ENCODE data around the gene AVP. TPM values are rescaled to one million over a fixed set of nuclear protein-coding genes. Genes with fewer than 3 reads are reported as not detected.

Gene AVP
- total and polyA plus RNA-seq, 4 donors, result 2.5 TPM; not detected in 3

DNA sequence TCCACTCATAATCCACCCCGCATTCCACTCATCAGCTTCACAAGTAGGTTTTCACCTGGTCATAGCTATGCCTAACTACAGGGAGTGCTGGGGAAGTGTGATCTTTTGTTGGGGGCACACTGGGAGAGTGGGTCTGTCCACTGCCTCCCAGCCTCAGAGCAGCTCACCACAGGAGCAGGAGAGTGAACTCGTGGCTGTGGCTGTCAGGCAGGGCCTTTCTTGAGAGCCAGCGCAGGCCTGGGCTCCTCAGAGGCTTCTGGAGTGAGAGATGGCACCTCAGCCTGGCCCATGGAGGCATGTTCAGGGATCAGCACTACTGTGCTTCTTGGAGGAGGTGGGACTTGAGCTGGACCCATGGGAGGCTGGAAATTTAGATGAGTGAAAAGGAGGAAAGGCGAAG, 45.1 kb downstream of the AVP start:
- Histone ChIP-seq H3K4me1 (ENCODE audit: control insufficient read depth in 4 of 4, insufficient read depth in 4 of 4, low read length in 3 of 4) (peaks cover 5 to 32% (median 20%) of the 10 kb centered on the region in 4 donors), H3K9ac (ENCODE audit: low read depth in 1 of 2, low read length in 2 of 2) (no peak overlapping the region), H3K9me3 (ENCODE audit: control insufficient read depth in 4 of 4, low read length in 3 of 4) (no peaks in the 10 kb centered on the region), H3K4me3 (ENCODE audit: low read depth in 1 of 3, low read length in 3 of 3) (no peak overlapping the region), H3K27ac (ENCODE audit: low read depth in 1 of 2, low read length in 2 of 2) (no peak overlapping the region), H3K36me3 (ENCODE audit: control insufficient read depth in 4 of 4, insufficient read depth in 3 of 4, low read depth in 1 of 4, low read length in 3 of 4) (peaks cover 0 to 25% (median 17%) of the 10 kb centered on the region in 4 donors), H3K27me3 (ENCODE audit: control insufficient read depth in 4 of 4, insufficient read depth in 4 of 4, low read length in 3 of 4) (no peaks in the 10 kb centered on the region)
- DNase-seq (ENCODE audit: low spot score), result no peak
- TF ChIP-seq FOXA1 (IDR thresholded peaks at IDR 0.05) (no peak), EGR1 (IDR thresholded peaks at IDR 0.05; ENCODE audit: low read depth in 2 of 2) (no peak), HNF4G (IDR thresholded peaks at IDR 0.05) (no peak), HNF4A (conservative IDR thresholded peaks at IDR 0.05) (no peak), SP1 (IDR thresholded peaks at IDR 0.05) (no peak), JUND (IDR thresholded peaks at IDR 0.05) (no peak), TAF1 (conservative IDR thresholded peaks at IDR 0.05) (no peak), RAD21 (IDR thresholded peaks at IDR 0.05) (no peak), FOXA2 (IDR thresholded peaks at IDR 0.05) (no peak), YY1 (IDR thresholded peaks at IDR 0.05) (no peak), RXRA (IDR thresholded peaks at IDR 0.05) (no peak), NR2F2 (IDR thresholded peaks at IDR 0.05) (no peak)
- TF ChIP-seq, protein P1, sequence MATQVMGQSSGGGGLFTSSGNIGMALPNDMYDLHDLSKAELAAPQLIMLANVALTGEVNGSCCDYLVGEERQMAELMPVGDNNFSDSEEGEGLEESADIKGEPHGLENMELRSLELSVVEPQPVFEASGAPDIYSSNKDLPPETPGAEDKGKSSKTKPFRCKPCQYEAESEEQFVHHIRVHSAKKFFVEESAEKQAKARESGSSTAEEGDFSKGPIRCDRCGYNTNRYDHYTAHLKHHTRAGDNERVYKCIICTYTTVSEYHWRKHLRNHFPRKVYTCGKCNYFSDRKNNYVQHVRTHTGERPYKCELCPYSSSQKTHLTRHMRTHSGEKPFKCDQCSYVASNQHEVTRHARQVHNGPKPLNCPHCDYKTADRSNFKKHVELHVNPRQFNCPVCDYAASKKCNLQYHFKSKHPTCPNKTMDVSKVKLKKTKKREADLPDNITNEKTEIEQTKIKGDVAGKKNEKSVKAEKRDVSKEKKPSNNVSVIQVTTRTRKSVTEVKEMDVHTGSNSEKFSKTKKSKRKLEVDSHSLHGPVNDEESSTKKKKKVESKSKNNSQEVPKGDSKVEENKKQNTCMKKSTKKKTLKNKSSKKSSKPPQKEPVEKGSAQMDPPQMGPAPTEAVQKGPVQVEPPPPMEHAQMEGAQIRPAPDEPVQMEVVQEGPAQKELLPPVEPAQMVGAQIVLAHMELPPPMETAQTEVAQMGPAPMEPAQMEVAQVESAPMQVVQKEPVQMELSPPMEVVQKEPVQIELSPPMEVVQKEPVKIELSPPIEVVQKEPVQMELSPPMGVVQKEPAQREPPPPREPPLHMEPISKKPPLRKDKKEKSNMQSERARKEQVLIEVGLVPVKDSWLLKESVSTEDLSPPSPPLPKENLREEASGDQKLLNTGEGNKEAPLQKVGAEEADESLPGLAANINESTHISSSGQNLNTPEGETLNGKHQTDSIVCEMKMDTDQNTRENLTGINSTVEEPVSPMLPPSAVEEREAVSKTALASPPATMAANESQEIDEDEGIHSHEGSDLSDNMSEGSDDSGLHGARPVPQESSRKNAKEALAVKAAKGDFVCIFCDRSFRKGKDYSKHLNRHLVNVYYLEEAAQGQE (IDR thresholded peaks at IDR 0.05), result no peak
- TF ChIP-seq, protein P2, sequence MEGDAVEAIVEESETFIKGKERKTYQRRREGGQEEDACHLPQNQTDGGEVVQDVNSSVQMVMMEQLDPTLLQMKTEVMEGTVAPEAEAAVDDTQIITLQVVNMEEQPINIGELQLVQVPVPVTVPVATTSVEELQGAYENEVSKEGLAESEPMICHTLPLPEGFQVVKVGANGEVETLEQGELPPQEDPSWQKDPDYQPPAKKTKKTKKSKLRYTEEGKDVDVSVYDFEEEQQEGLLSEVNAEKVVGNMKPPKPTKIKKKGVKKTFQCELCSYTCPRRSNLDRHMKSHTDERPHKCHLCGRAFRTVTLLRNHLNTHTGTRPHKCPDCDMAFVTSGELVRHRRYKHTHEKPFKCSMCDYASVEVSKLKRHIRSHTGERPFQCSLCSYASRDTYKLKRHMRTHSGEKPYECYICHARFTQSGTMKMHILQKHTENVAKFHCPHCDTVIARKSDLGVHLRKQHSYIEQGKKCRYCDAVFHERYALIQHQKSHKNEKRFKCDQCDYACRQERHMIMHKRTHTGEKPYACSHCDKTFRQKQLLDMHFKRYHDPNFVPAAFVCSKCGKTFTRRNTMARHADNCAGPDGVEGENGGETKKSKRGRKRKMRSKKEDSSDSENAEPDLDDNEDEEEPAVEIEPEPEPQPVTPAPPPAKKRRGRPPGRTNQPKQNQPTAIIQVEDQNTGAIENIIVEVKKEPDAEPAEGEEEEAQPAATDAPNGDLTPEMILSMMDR (IDR thresholded peaks at IDR 0.05; ENCODE audit: low read depth, low read length, missing input control), result no peak
- TF ChIP-seq, protein P3, sequence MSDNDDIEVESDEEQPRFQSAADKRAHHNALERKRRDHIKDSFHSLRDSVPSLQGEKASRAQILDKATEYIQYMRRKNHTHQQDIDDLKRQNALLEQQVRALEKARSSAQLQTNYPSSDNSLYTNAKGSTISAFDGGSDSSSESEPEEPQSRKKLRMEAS (IDR thresholded peaks at IDR 0.05), result no peak
- TF ChIP-seq, protein P4, sequence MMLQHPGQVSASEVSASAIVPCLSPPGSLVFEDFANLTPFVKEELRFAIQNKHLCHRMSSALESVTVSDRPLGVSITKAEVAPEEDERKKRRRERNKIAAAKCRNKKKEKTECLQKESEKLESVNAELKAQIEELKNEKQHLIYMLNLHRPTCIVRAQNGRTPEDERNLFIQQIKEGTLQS (IDR thresholded peaks at IDR 0.05), result no peak
- WGBS, result 95% methylated on average over 4 of the region's 4 CpGs

DNA sequence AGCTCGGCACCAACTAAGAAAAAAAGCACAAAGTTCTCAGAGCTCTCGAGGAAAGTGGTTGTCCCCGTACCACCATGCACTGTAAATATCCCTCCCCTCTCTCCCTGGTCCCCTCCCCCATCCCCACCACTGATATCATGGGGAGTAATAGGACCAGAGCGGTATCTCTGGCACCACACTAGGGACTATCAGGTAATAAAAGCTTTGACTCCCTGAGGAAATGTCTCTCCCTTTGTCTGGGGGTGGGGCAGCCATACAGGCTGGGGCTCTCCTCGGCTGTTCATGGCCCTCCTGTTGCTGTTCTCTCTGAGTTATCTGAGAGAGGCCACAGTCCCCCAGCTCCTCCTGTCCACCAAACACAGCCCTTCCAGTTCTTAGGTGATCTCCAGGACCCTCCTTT, 46.1 kb downstream of the AVP start:
- no peak overlapping the region for H3K9ac ChIP-seq (ENCODE audit: low read depth in 1 of 2, low read length in 2 of 2)
- peaks cover 0 to 25% (median 17%) of the 10 kb centered on the region in 4 donors for H3K36me3 ChIP-seq (ENCODE audit: control insufficient read depth in 4 of 4, insufficient read depth in 3 of 4, low read depth in 1 of 4, low read length in 3 of 4)
- no peak for TF ChIP-seq TAF1 (conservative IDR thresholded peaks at IDR 0.05)
- no peak for TF ChIP-seq SP1 (IDR thresholded peaks at IDR 0.05)
- TF ChIP-seq, protein P2 (IDR thresholded peaks at IDR 0.05; ENCODE audit: low read depth, low read length, missing input control), result no peak
- no peak for TF ChIP-seq FOXA1 (IDR thresholded peaks at IDR 0.05)
- TF ChIP-seq RAD21 (IDR thresholded peaks at IDR 0.05), result no peak
- no peak for TF ChIP-seq HNF4G (IDR thresholded peaks at IDR 0.05)
- no peak for TF ChIP-seq FOXA2 (IDR thresholded peaks at IDR 0.05)
- no peak for TF ChIP-seq HNF4A (conservative IDR thresholded peaks at IDR 0.05)
- TF ChIP-seq, protein P3 (IDR thresholded peaks at IDR 0.05), result no peak
- no peak for TF ChIP-seq RXRA (IDR thresholded peaks at IDR 0.05)
- TF ChIP-seq YY1 (IDR thresholded peaks at IDR 0.05), result no peak
- no peak for TF ChIP-seq GABPA (IDR thresholded peaks at IDR 0.05 in 1 of 2, conservative IDR thresholded peaks at IDR 0.05 in 1 of 2)
- TF ChIP-seq NR2F2 (IDR thresholded peaks at IDR 0.05), result no peak
- no peak for TF ChIP-seq JUND (IDR thresholded peaks at IDR 0.05)
- TF ChIP-seq, protein P1 (IDR thresholded peaks at IDR 0.05), result no peak
- H3K9me3 ChIP-seq (ENCODE audit: control insufficient read depth in 4 of 4, low read length in 3 of 4), result no peaks in the 10 kb centered on the region
- DNase-seq (ENCODE audit: low spot score), result no peak
- WGBS, result 93% methylated on average over 5 of the region's 5 CpGs
- H3K27me3 ChIP-seq (ENCODE audit: control insufficient read depth in 4 of 4, insufficient read depth in 4 of 4, low read length in 3 of 4), result no peaks in the 10 kb centered on the region
- H3K4me1 ChIP-seq (ENCODE audit: control insufficient read depth in 4 of 4, insufficient read depth in 4 of 4, low read length in 3 of 4), result peaks cover 5 to 32% (median 20%) of the 10 kb centered on the region in 4 donors
- no peak overlapping the region for H3K27ac ChIP-seq (ENCODE audit: low read depth in 1 of 2, low read length in 2 of 2)
- no peak overlapping the region for H3K4me3 ChIP-seq (ENCODE audit: low read depth in 1 of 3, low read length in 3 of 3)
